Mucosa of stomach (tissue), 1 donor: ENCODE data around the gene GIT2.
"Not testable (repeated sequence)": the region's sequence is repeated elsewhere in the genome, so short reads cannot be mapped to it uniquely, and the experiment has no call there.

ENCODE experiments used
- H3K27me3 ChIP-seq: one replicate; pipeline ENCODE4 v1.7.0; 2013; ENCODE audit warnings: mild to moderate bottlenecking, low read length; ENCODE audit not compliant: control insufficient read depth, insufficient read depth
- H3K36me3 ChIP-seq: one replicate; pipeline ENCODE4 v1.7.0; 2013; ENCODE audit warnings: low read length; ENCODE audit not compliant: control insufficient read depth, insufficient read depth
- H3K4me1 ChIP-seq: one replicate; pipeline ENCODE4 v1.7.0; 2013; ENCODE audit warnings: mild to moderate bottlenecking, low read length; ENCODE audit not compliant: control insufficient read depth, insufficient read depth
- H3K4me3 ChIP-seq: one replicate; pipeline ENCODE4 v1.7.0; 2013; ENCODE audit warnings: low read length
- H3K9ac ChIP-seq: one replicate; pipeline ENCODE4 v1.7.0; 2013; ENCODE audit warnings: mild to moderate bottlenecking, low read length, moderate library complexity
- H3K9me3 ChIP-seq: one replicate; pipeline ENCODE4 v1.7.0; 2013; ENCODE audit warnings: mild to moderate bottlenecking, low read length, moderate library complexity; ENCODE audit not compliant: control insufficient read depth
- donor health status: Pancreatic carcinoma.

GIT2 gene

GRCh38 chr12:109991586-109991985 lies 4.6 kb downstream of the GIT2 start:
- no peak overlapping the region for H3K4me3 ChIP-seq
- H3K9me3 ChIP-seq = no peaks in the 10 kb centered on the region
- no peaks in the 10 kb centered on the region for H3K36me3 ChIP-seq
- H3K4me1 ChIP-seq = peaks cover 12% of the 10 kb centered on the region
- no peaks in the 10 kb centered on the region for H3K27me3 ChIP-seq
- H3K9ac ChIP-seq = no peak overlapping the region

GRCh38 chr12:109989380-109989779 lies 6.8 kb downstream of the GIT2 start:
- H3K36me3 ChIP-seq = no peaks in the 10 kb centered on the region
- H3K4me1 ChIP-seq = peaks cover 3% of the 10 kb centered on the region
- no peak overlapping the region for H3K4me3 ChIP-seq
- no peak overlapping the region for H3K9ac ChIP-seq
- H3K27me3 ChIP-seq = no peaks in the 10 kb centered on the region
- H3K9me3 ChIP-seq = no peaks in the 10 kb centered on the region

- no peak overlapping the region for H3K9ac ChIP-seq
- no peaks in the 10 kb centered on the region for H3K9me3 ChIP-seq
- H3K36me3 ChIP-seq = no peaks in the 10 kb centered on the region
- no peaks in the 10 kb centered on the region for H3K27me3 ChIP-seq
- no peak overlapping the region for H3K4me3 ChIP-seq
- H3K4me1 ChIP-seq = no peaks in the 10 kb centered on the region
Measured at GRCh38 chr12:109988903-109989302, 7.3 kb downstream of the GIT2 start.

GRCh38 chr12:109988274-109988673 lies 7.9 kb downstream of the GIT2 start:
- Histone ChIP-seq H3K27me3 (no peaks in the 10 kb centered on the region), H3K9me3 (no peaks in the 10 kb centered on the region), H3K36me3 (no peaks in the 10 kb centered on the region), H3K4me1 (no peaks in the 10 kb centered on the region), H3K4me3 (no peak overlapping the region), H3K9ac (no peak overlapping the region)

DNA sequence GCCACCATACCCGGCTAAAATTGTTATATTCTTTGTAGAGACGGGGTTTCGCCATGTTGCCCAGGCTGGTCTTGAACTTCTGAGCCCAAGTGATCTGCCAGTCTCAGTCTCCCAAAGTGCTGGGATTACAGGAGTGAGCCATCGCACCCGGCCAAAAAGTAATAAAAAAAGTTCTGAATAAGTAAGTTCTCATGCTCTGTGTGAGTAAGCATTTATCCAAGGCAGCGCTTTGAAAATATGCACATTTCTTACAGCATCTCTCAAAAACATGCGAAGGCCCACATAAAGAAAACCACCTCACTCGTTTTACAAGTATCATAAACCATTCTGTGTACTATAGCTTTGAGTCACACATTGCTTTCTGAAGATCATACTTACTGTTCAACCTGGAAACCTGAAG lies 8.6 kb downstream of the GIT2 start:
- Histone ChIP-seq H3K4me1 (no peaks in the 10 kb centered on the region), H3K9me3 (no peaks in the 10 kb centered on the region), H3K4me3 (no peak overlapping the region), H3K9ac (no peak overlapping the region), H3K27me3 (no peaks in the 10 kb centered on the region), H3K36me3 (no peaks in the 10 kb centered on the region)

DNA sequence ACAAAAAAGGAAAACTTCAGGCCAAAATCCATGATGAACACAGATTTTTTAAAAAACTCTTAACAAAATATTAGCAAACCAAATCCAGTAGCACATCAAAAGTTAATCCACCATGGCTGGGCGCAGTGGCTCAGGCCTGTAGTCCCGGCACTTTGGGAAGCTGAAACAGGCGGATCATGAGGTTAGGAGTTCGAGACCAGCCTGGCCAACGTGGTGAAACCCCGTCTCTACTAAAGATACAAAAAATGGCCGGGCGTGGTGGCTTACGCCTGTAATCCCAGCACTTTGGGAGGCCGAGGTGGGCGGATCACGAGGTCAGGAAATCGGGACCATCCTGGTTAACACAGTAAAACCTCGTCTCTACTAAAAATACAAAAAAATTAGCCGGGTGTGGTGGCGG lies 9.9 kb downstream of the GIT2 start:
- not testable (repeated sequence) for H3K36me3 ChIP-seq, H3K4me1 ChIP-seq, H3K4me3 ChIP-seq, H3K9me3 ChIP-seq, H3K9ac ChIP-seq, H3K27me3 ChIP-seq

DNA sequence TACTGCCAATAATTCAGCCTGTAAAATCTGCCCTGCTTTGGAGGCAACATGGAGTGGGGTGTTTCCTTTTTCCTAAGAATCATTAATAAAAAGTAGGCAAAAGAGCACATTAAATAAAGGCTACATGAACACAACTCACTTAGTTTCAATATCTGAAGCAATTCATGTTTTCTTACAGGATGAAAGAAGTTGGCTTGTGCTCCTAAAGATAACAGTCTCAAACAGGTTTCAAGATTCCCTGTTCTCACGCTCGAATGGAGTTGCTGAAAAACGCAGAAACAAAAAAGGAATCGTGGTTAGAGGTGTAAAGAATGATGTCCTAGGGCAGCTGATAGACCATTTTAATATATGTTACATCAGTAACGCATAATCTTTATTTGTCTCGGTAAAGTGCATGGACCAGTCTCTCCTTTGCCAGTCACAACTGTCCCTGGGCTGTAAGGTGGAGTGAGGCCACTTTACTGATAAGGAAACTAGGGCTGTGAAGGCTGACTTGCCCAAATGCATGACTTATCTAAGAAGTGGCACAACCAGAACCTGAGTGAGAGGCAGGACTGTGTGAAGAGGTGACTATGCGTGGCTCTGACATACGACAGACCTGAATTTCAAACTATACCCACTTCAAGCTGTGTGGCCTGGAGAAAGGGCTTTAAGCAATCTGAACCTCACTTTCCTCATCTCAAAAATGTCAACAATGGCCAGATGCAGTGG lies 12.6 kb downstream of the GIT2 start:
- peaks cover 6% of the 10 kb centered on the region for H3K36me3 ChIP-seq
- no peaks in the 10 kb centered on the region for H3K27me3 ChIP-seq
- no peaks in the 10 kb centered on the region for H3K4me1 ChIP-seq
- no peak overlapping the region for H3K4me3 ChIP-seq
- H3K9me3 ChIP-seq = no peaks in the 10 kb centered on the region
- H3K9ac ChIP-seq = no peak overlapping the region

GRCh38 chr12:109982210-109982609 lies 14.0 kb downstream of the GIT2 start:
- no peak overlapping the region for H3K9ac ChIP-seq
- H3K36me3 ChIP-seq = peaks cover 6% of the 10 kb centered on the region
- no peak overlapping the region for H3K4me3 ChIP-seq
- no peaks in the 10 kb centered on the region for H3K4me1 ChIP-seq
- H3K27me3 ChIP-seq = no peaks in the 10 kb centered on the region
- H3K9me3 ChIP-seq = no peaks in the 10 kb centered on the region

DNA sequence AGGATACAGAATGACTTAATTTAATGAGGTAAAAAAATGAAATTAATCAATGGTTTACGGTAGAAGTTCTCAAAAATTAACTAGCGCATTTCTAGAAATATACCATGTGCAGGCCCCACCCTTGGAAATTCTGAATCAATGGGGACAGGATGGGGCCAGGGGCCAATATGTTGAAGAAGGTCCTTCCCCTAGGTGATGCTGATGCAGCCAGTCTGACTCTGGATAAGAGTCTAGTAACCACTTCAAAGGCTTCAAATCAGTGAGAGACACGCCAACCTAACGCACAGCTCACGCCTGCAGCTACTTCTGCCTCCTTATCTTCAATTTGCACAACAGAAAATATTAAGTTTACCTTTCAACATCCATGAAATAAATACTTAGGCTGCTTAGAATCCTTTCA lies 14.9 kb downstream of the GIT2 start:
- no peaks in the 10 kb centered on the region for H3K27me3 ChIP-seq
- no peaks in the 10 kb centered on the region for H3K9me3 ChIP-seq
- no peak overlapping the region for H3K9ac ChIP-seq
- peaks cover 6% of the 10 kb centered on the region for H3K36me3 ChIP-seq
- no peak overlapping the region for H3K4me3 ChIP-seq
- H3K4me1 ChIP-seq = no peaks in the 10 kb centered on the region

DNA sequence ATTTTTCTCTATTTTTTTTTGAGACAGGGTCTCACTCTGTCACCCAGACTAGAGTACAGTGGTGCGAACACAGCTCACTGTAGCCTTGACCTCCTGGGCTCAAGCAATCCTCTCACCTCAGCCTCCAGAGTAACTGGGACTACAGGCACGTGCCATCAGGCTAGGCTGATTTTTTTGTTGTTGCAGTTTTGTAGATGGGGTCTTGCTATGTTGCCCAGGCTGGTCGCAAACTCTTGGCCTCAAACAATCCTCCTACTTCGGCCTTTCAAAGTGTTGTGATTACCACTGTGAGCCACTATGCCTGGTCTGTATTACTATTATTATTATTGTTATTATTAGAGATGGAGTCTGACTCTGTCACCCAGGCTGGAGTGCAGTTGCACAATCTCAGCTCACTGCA lies 23.3 kb downstream of the GIT2 start:
- Histone ChIP-seq H3K9me3 (no peaks in the 10 kb centered on the region), H3K4me1 (no peaks in the 10 kb centered on the region), H3K4me3 (no peak overlapping the region), H3K9ac (no peak overlapping the region), H3K36me3 (no peaks in the 10 kb centered on the region), H3K27me3 (no peaks in the 10 kb centered on the region)

DNA sequence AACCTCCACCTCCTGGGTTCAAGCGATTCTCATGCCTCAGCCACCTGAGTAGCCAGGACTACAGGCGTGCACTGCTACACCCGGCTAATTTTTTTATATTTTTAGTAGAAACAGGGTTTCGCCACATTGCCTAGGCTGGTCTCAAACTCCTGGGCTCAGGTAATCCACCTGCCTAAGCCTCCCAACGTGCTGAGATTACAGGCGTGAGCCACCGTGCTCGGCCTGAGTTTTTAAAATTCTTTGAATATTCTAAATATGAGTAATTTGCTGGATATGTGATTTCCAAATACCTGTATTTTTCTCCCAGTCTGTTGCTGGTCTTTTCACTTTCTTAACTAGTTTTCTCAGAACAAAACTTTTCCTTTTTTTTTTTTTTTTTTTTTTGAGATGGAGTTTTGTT lies 27.4 kb downstream of the GIT2 start:
- peaks cover 5% of the 10 kb centered on the region for H3K36me3 ChIP-seq
- H3K4me1 ChIP-seq = no peaks in the 10 kb centered on the region
- H3K27me3 ChIP-seq = no peaks in the 10 kb centered on the region
- no peaks in the 10 kb centered on the region for H3K9me3 ChIP-seq
- H3K4me3 ChIP-seq = no peak overlapping the region
- H3K9ac ChIP-seq = no peak overlapping the region

DNA sequence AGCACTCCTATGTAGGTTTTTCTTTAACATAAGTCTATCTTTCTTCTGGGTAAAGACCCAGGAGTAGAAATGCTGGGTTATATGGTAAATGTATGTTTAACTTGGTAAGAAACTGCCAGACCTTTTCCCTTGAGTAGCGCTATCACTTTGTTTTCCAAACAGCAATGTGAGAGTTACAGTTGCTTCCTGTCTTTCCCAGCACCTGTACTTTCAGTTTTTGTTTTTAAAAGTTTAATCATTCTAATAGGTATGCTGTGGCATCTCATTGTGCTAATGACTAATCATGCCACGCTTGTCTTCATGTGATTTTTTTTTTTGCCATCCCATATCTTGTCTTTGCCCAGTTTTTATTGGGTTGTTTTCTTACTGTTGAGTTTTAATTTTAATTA lies 28.1 kb downstream of the GIT2 start:
- Histone ChIP-seq H3K36me3 (peaks cover 9% of the 10 kb centered on the region), H3K27me3 (no peaks in the 10 kb centered on the region), H3K9me3 (no peaks in the 10 kb centered on the region), H3K4me1 (no peaks in the 10 kb centered on the region), H3K4me3 (no peak overlapping the region), H3K9ac (no peak overlapping the region)
